Activated T-cell treated with anti-CD3 and anti-CD28 coated beads for 24 hours (primary cell): ENCODE results near the gene D2HGDH.
"Not testable (repeated sequence)": the region's sequence is repeated elsewhere in the genome, so short reads cannot be mapped to it uniquely, and the experiment has no call there.

Experiments used
- DNase-seq: peaks from one replicate; pipeline ENCODE4 v3.0.0-alpha.2; 2020; ENCODE audit warnings: low read depth

The D2HGDH gene

GRCh38 chr2:241808051-241808720 lies 73.8 kb downstream of the D2HGDH start:
- no peak for DNase-seq

- no peak for DNase-seq
Measured at GRCh38 chr2:241808721-241809382, 74.4 kb downstream of the D2HGDH start, which contains the start of gene NEU4. Gene NEU4, plus strand, starts transcription at chr2:241809193. Its CDS starts 5,292 bp downstream, at chr2:241814485.

- DNase-seq, result no peak
Measured at GRCh38 chr2:241809383-241810306, 75.2 kb downstream of the D2HGDH start.

- no peak for DNase-seq
Measured at GRCh38 chr2:241810307-241811200, 76.1 kb downstream of the D2HGDH start.

GRCh38 chr2:241811201-241811951 lies 76.9 kb downstream of the D2HGDH start:
- DNase-seq, result no peak

GRCh38 chr2:241811952-241812729 lies 77.7 kb downstream of the D2HGDH start:
- DNase-seq, result no peak

GRCh38 chr2:241812730-241813643 lies 78.6 kb downstream of the D2HGDH start:
- no peak for DNase-seq

- DNase-seq, result no peak
Measured at GRCh38 chr2:241813644-241814392, 79.4 kb downstream of the D2HGDH start.

GRCh38 chr2:241814393-241814642 lies 79.9 kb downstream of the D2HGDH start:
- no peak for DNase-seq

- DNase-seq, result no peak
Measured at GRCh38 chr2:241814643-241815476, 80.4 kb downstream of the D2HGDH start.

GRCh38 chr2:241815477-241816430 lies 81.3 kb downstream of the D2HGDH start:
- no peak for DNase-seq

GRCh38 chr2:241816431-241817121 lies 82.1 kb downstream of the D2HGDH start:
- no peak for DNase-seq

GRCh38 chr2:241817126-241817820 lies 82.8 kb downstream of the D2HGDH start:
- no peak for DNase-seq

GRCh38 chr2:241817821-241818215 lies 83.4 kb downstream of the D2HGDH start:
- not testable (repeated sequence) for DNase-seq
